PC-3 (cell line): ENCODE results near the gene GULP1. TPM values are rescaled to one million over a fixed set of nuclear protein-coding genes. Genes with fewer than 3 reads are reported as not detected.
"Not testable (repeated sequence)": the region's sequence is repeated elsewhere in the genome, so short reads cannot be mapped to it uniquely, and the experiment has no call there.

Experiments used
- ATAC-seq: fragments of 200-7000 bp; cut with Tn5 transposase; 2 replicates; pipeline ENCODE4 v1.9.1; 2020; ENCODE audit warnings: mild to moderate bottlenecking, moderate library complexity
- BruUV-seq: library from RNA; stranded (reverse); fragments of 400-500 nt; replicated peaks from 2 replicates; lab custom pipeline; 2021; lab: Mats Ljungman, UMichigan
- CTCF ChIA-PET: fragments of 300-600 bp; sonication (Branson Sonifier 250); formaldehyde crosslinking; loops from one replicate; lab custom pipeline; 2022; ENCODE audit warnings: antibody characterized with exemption; lab: Charles Lee
- POLR2A ChIA-PET: fragments of 300-600 bp; sonication (Branson Sonifier 250); formaldehyde crosslinking; loops from one replicate; lab custom pipeline; 2022; ENCODE audit warnings: antibody characterized with exemption; ENCODE audit not compliant: unreplicated experiment; lab: Charles Lee
- DNase-seq: peaks from one replicate; pipeline ENCODE4 v3.0.0-alpha.2; 2015
- H2AFZ ChIP-seq: fragments of 300-600 bp; sonication (generic); 2 replicates; pipeline ENCODE4 v1.6.0; 2016; ENCODE audit warnings: antibody characterized with exemption, low read length
- H3F3A ChIP-seq: fragments of 300-600 bp; sonication (generic); one replicate; pipeline ENCODE4 v1.6.0; 2017; ENCODE audit warnings: antibody characterized with exemption, low read length, control low read depth, mild to moderate bottlenecking; ENCODE audit not compliant: unreplicated experiment
- H3K27ac ChIP-seq: fragments of 300-600 bp; sonication (generic); 2 replicates; pipeline ENCODE4 v1.5.1; 2016; ENCODE audit warnings: mild to moderate bottlenecking, low read length
- H3K27me3 ChIP-seq: fragments of 300-600 bp; sonication (generic); 2 replicates; pipeline ENCODE4 v1.6.1; 2016; ENCODE audit warnings: low read length, mixed read lengths
- H3K36me3 ChIP-seq: fragments of 300-600 bp; sonication (generic); 2 replicates; pipeline ENCODE4 v1.6.1; 2016; ENCODE audit warnings: low read depth, mixed run types, low read length, mixed read lengths
- H3K4me1 ChIP-seq: fragments of 300-600 bp; sonication (generic); 2 replicates; pipeline ENCODE4 v1.5.1; 2016; ENCODE audit warnings: low read length; ENCODE audit not compliant: insufficient read depth
- H3K4me2 ChIP-seq: fragments of 300-600 bp; sonication (generic); 2 replicates; pipeline ENCODE4 v1.6.0; 2016; ENCODE audit warnings: low read length
- H3K4me3 ChIP-seq: fragments of 300-600 bp; sonication (generic); 2 replicates; pipeline ENCODE4 v1.5.1; 2016; ENCODE audit warnings: mild to moderate bottlenecking, low read length, mixed read lengths
- H3K79me2 ChIP-seq: fragments of 300-600 bp; sonication (generic); 2 replicates; pipeline ENCODE4 v1.6.1; 2017; ENCODE audit warnings: low read length, mixed read lengths
- H3K9ac ChIP-seq: fragments of 300-600 bp; sonication (generic); 2 replicates; pipeline ENCODE4 v1.6.0; 2016; ENCODE audit warnings: mild to moderate bottlenecking, low read length
- H3K9me2 ChIP-seq: fragments of 300-600 bp; sonication (generic); replicated peaks from 2 replicates; pipeline ENCODE4 v1.6.1; 2016; ENCODE audit warnings: mixed run types, low read length, mixed read lengths
- H3K9me3 ChIP-seq: fragments of 300-600 bp; sonication (generic); 2 replicates; pipeline ENCODE4 v1.6.1; 2016; ENCODE audit warnings: low read length, mixed read lengths
- H4K20me1 ChIP-seq: fragments of 300-600 bp; sonication (generic); 2 replicates; pipeline ENCODE4 v1.6.1; 2016; ENCODE audit warnings: low read length, mixed read lengths
- CTCF ChIP-seq: fragments of 300-600 bp; sonication (generic); conservative IDR thresholded peaks from 2 replicates; pipeline ENCODE4 v1.5.1; 2017; ENCODE audit warnings: antibody characterized with exemption, low read depth, mild to moderate bottlenecking, low read length
- EZH2 ChIP-seq: fragments of 300-600 bp; sonication (generic); IDR thresholded peaks from one replicate; pipeline ENCODE4 v1.6.1; 2017; ENCODE audit warnings: antibody characterized with exemption, mild to moderate bottlenecking, low read length; ENCODE audit not compliant: unreplicated experiment
- EZH2phosphoT487 ChIP-seq: fragments of 300-600 bp; sonication (generic); IDR thresholded peaks from 2 replicates; pipeline ENCODE4 v1.6.1; 2018; ENCODE audit warnings: mild to moderate bottlenecking, antibody characterized with exemption, low read length, borderline replicate concordance
- intact Hi-C: fragments of 100-400 bp; cut with micrococcal nuclease; formaldehyde crosslinking; loops from 2 replicates; pipeline ENCODE4 v1.9.0; 2023
- total RNA-seq: library from RNA; depleted of rRNA; stranded (reverse); fragments of >200 nt; gene quantifications from 2 replicates; pipeline ENCODE4 v1.2.3, GENCODE V29; 2014

Gene GULP1
- total RNA-seq, 1 experiment from 2014 or later, result 25.5 TPM

DNA sequence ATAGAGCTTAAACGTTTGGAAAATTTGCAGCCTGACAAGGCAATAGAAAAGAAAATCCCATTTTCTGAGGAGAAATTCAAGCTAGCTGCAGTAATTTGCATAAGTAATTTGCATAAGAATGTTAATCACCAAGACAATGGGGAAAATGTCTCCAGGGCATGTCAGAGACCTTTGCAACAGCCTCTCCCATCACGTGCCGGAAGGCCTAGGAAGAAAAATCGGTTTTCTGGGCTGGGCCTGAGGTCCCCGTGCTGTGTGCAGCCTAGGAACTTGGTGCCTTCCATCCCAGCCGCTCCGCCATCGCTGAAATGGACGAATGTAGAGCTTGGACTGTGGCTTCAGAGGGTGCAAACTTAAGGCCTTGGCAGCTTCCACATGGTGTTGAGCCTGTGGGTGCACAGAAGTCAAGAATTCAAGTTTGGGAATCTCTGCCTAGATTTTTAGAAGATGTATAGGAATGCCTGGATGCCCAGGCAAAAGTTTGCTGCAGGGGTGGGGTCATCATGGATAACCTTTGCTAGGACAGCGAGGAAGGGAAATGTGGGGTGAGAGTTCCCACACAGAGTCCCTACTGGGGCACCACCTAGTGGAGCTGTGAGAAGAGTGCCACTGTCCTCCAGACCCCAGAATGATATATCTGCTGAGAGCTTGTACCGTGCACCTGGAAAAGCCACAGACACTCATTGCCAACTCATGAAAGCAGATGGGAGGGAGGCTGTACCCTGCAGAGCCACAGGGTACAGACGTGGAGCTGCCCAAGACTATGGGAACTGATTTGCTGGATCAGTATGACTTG lies 164.6 kb downstream of the GULP1 start:
- Histone ChIP-seq H2AFZ (no peak overlapping the region), H3K27me3 (no peaks in the 10 kb centered on the region), H3K4me2 (no peak overlapping the region), H3K9me2 (no peaks in the 10 kb centered on the region), H3K27ac (no peak overlapping the region), H3K36me3 (no peaks in the 10 kb centered on the region), H3K9ac (no peak overlapping the region), H3K4me1 (no peaks in the 10 kb centered on the region), H3K9me3 (no peaks in the 10 kb centered on the region), H3K79me2 (no peaks in the 10 kb centered on the region), H3F3A (no peaks in the 10 kb centered on the region), H4K20me1 (no peaks in the 10 kb centered on the region), H3K4me3 (no peak overlapping the region)
- peak; percentile 3 for DNase-seq
- no TSS peak for BruUV-seq
- CTCF ChIA-PET, result interaction anchor here (0.7 kb wide), 1 partner anchor 23 kb away, joined by 5 read pairs; no protein-coding TSS in a partner anchor
- ATAC-seq, result no peak
- POLR2A ChIA-PET, result no interaction called here
- intact Hi-C loops, result no loop called here
- TF ChIP-seq CTCF, result peak; percentile 45; the same call in 1 of the 2 replicates
- no peak for TF ChIP-seq EZH2phosphoT487
- TF ChIP-seq EZH2, result no peak

- Histone ChIP-seq H3K79me2 (no peaks in the 10 kb centered on the region), H2AFZ (no peak overlapping the region), H4K20me1 (no peaks in the 10 kb centered on the region), H3K27me3 (no peaks in the 10 kb centered on the region), H3K27ac (no peak overlapping the region), H3K4me2 (no peak overlapping the region), H3K36me3 (no peaks in the 10 kb centered on the region), H3K9me3 (no peaks in the 10 kb centered on the region), H3K4me3 (no peak overlapping the region), H3K9me2 (no peaks in the 10 kb centered on the region), H3F3A (no peaks in the 10 kb centered on the region), H3K4me1 (no peaks in the 10 kb centered on the region), H3K9ac (no peak overlapping the region)
- intact Hi-C loops, result no loop called here
- ATAC-seq (no peak), DNase-seq (no peak)
- CTCF ChIA-PET, result no interaction called here
- no TSS peak for BruUV-seq
- TF ChIP-seq EZH2 (no peak), EZH2phosphoT487 (no peak), CTCF (no peak)
- POLR2A ChIA-PET, result no interaction called here
Measured at GRCh38 chr2:188459061-188459460, 167.4 kb downstream of the GULP1 start.

DNA sequence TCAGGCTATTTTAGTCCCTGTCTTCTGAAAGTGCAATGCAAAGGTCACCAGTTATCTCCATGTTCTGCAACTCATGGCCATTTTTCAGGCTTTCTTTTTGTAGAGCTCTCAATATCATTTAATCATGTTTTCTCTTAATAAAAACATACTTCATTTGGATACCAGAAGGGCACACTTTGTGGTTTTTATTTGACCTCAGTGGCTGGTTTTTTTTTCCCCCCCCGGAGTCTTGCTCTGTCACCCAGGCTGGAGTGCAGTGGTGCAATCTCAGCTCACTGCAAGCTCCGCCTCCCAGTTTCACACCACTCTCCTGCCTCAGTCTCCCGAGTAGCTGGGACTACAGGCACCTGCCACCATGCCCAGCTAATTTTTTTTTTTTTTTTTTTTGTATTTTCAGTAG lies 174.4 kb downstream of the GULP1 start:
- H3K4me3 ChIP-seq, H3F3A ChIP-seq, intact Hi-C loops, H3K4me2 ChIP-seq, H3K36me3 ChIP-seq, H3K9me3 ChIP-seq, H2AFZ ChIP-seq, CTCF ChIA-PET, H3K79me2 ChIP-seq, BruUV-seq, ATAC-seq, DNase-seq, H3K9me2 ChIP-seq, H3K4me1 ChIP-seq, POLR2A ChIA-PET, H3K27ac ChIP-seq, H4K20me1 ChIP-seq, H3K9ac ChIP-seq, H3K27me3 ChIP-seq: not testable (repeated sequence)
